Activated effector memory CD4-positive, alpha-beta T cell treated with anti-CD3 and anti-CD28 coated beads, Interleukin-2, amount 50 U/mL, for 16 hours (primary cell): ENCODE measurements around the gene PIN1.
"Not testable (repeated sequence)": the region's sequence is repeated elsewhere in the genome, so short reads cannot be mapped to it uniquely, and the experiment has no call there.

Source experiments
- DNase-seq: peaks from one replicate; pipeline ENCODE4 v3.0.0-alpha.2; 2020

PIN1 gene

DNA sequence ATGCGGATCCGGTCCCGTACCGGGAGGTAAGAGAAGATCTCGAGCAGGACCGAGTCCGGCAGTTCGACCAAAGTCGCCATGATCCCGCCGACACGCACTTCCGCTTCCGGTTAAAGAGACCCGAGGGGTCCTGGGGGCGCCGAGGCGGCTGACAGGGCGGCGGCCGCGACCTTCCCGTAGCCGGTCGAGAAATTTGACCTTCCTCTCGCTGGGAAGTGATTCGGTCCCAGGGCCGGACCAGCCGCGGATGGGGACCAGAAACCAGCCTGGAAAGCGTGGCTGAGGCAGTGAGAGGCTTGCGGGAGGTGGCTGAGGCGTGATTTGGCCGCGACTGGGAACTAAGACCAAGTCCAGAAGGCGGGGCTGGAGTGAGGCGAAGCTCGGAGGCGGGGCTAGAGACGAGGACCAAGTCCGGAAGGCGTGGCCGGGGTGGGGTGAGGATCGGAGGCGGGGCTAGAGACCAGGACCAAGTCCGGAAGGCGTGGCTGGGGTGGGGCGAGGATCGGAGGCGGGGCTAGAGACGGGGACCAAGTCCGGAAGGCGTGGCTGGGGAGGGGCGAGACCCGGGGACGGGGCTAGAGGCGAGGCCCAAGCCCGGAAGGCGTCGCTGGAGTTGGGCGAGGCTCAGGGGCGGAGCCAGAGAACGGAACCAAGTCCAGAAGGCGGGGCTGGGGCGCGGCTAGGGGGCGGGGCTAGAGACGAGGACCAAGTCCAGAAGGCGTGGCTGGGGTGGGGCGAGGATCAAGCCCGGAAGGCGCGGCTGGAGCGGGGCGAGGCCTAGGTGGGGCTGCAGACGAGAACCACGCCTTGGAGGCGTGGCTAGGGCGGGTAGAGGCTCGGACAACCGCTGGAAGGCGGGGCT, 16.2 kb upstream of the PIN1 start, which contains the start of gene FBXL12:
Gene FBXL12, minus strand, starts transcription at position 346 of the 862 bp plus-strand sequence. Its CDS starts 266 bp downstream, at position 80.
- DNase-seq: peak; percentile 100

DNA sequence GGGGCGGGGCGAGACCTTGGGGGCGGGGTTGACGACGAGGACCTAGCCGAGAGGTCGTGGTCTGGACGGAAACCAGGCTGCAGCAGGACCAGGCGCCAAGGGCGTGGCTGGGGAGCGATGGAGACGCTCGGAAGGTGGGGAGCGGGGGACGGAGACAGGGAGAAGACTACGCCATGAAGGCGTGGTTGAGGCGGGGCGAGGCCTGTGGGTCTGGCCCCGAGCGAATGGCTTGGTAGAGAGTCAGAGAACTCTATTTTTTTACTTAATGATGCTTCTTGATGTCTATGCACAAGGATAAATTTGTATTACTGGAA, 15.6 kb upstream of the PIN1 start:
- DNase-seq: no peak

DNA sequence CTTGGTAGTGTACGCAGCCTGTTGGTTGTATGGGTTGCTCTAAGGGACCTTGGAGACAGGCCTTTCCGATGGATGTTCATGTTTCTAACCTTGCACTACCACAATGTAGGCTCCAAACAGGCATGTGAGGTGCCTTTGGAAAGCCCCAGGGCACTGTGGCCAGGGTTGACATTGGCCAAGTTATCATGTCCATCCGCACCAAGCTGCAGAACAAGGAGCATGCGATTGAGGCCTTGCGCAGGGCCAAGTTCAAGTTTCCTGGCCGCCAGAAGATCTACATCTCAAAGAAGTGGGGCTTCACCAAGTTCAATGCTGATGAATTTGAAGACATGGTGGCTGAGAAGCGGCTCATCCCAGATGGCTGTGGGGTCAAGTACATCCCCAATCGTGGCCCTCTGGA, 15.1 kb upstream of the PIN1 start:
- not testable (repeated sequence) for DNase-seq

GRCh38 chr19:9823816-9824215, 11.3 kb upstream of the PIN1 start:
- DNase-seq: no peak

DNA sequence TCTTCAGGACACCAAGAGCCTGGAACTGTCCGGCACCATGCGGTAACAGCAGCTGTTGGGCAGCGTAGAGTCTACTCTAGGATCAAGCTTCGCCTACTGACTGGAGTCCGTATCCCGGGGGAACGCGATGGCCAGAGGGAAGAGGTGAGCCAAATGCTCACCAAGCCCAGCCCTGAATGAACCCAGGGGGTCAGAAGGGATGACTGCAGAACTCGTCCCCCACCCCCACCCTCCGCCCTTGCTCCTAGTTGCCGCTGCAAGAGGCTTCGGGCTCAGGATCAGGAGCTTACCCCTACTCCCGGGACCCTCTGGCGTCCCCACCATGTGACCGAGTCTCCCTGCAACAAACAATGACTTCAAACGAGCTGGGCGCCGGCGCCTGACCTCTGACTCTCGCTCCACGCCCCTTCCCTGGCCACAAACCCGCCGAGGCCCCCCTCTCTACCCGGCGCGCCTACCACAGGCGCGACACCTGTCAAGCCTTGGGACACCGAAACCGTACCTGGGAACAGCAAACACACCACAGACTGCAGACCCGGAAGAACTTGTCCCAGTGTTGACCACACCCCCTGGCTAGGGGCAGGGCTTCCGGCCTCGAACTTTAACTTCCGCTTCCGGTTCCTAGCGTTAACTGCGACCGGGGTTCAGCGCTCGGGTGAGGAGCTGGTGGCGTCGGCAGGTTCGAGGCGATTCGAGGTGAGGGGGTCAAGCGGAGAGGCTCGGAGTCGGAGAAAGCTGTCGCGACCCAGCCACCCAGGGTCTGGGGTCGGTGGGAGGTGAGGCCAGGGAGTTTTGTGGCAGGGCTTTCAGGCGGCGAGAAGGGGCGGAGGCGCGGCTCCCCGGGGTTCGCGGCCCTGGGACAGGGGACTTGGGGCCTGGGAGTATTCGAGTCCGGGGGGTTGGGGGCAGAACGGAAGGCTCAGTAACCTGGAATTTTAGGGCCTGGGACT, 7.6 kb upstream of the PIN1 start, which contains the start of gene UBL5:
Gene UBL5, plus strand, starts transcription at position 630 of the 950 bp plus-strand sequence. CDS start 420 bp downstream, outside the sequence.
- peak; percentile 97 for DNase-seq

DNA sequence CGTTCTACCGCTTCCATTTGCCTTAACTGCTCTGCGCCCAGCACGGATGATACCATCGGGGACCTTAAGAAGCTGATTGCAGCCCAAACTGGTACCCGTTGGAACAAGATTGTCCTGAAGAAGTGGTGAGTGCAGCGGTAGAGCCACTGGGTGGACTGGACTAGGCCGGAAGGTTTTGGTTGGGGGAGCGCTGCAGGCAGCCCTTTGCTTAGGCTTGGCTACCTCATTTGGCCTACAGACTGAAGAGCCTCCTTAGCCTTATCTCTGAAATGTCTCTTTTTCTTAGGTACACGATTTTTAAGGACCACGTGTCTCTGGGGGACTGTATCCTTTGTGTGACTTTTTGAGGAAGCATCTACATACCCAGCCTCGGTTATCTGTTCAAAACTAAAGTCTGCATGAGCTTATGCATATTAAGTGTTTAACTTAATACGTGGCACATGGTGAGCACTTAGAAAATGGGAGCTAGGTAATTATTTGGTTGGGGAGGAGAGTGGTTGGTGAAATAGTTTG, 6.5 kb upstream of the PIN1 start:
- no peak for DNase-seq

GRCh38 chr19:9834307-9834725, 802 bp upstream of the PIN1 start:
- no peak for DNase-seq

DNA sequence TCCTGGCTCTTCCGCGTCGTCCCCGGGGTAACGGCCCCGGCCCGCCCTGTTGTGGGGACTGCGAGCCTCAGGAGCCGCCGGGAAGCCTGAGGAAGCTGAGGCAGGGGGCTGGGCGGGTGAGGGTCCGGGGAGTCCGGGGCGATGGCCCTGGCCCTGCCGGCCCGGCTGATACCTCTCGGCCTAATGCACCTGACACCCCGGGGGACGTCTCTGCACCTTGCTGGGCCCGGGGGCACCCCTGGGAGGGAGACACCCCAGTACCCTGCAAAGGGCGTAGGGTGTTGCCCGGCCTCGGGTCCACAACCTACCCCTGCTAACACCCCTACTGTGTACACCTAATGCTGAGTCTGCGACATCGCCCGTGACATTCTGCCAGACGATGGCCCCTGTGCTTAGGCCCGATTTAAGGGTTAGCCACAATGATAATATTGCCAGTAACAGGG, 410 bp downstream of the PIN1 start:
- DNase-seq: peak; percentile 67

DNA sequence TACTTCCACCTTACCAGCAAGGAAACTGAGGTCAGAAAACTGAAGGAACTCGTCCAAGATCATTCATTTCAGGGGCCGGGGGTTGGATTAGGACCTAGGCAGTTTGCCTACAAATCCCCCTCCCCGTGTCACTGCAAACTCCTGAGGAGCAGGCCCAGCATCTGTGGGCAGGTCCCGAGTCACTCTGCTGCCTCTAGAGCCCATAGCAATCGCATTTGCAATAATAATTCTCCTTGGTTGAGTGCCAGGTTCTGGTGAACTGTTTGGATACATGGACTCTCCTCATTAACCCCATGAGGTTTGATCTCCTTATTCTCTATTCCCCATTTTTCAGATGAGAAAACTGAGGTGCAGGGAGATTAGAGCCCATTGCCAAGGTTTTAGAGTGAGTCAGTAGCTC, 903 bp downstream of the PIN1 start:
- no peak for DNase-seq

- DNase-seq: no peak
These were observed 3.2 kb downstream of the PIN1 start for GRCh38 chr19:9838324-9838723.

DNA sequence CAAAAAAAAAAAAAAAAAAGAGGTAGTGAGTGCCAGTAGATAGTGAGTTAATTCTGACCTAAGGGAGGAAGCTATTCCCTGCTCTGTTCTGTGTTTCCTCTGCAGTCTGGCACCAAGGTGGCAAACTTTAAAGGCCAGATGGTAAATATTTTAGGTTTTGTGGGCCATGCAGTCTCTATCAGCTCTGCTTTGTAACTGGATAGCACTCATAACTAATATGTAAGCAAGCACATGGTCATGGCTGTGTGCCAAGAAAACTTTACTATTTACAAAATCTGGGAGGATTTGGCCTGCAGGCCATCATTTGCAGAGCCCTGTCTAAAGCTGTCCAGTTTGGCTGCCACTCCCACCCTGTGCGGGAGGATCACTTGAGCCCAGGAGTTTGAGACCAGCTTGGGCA, 4.3 kb downstream of the PIN1 start:
- DNase-seq: no peak

GRCh38 chr19:9842834-9843625, 7.9 kb downstream of the PIN1 start:
- no peak for DNase-seq

DNA sequence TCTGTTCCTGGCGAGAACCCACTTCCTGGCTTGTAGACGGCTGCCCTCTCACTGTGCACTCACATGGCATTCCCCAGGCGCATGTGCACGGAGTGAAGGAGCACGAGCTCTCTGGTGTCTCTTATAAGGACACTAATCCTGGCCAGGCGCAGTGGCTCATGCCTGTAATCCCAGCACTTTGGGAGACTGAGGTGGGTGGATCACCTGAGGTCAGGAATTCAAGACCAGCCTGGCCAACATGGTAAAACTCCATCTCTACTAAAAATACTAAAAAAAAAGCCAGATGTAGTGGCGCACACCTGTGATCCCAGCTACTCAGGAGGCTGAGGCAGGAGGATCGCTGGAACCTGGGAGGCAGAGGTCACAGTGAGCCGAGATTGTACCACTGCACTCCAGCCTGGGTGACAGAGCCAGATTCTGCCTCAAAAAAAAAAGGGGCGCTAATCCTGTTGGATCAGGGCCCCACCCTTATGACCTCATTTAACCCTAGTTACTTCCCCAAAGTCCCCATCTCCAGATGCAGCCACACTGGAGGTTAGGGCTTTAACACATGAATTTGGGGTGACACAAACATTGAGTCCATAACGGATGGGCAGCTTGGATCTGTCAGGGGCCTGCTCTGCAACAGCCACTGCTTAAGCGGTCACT, 8.6 kb downstream of the PIN1 start:
- DNase-seq: not testable (repeated sequence)

- DNase-seq: peak; percentile 77
These were observed 12.1 kb downstream of the PIN1 start for GRCh38 chr19:9847087-9847671.

- peak; percentile 76 for DNase-seq
These were observed 12.9 kb downstream of the PIN1 start for GRCh38 chr19:9848060-9848459.

DNA sequence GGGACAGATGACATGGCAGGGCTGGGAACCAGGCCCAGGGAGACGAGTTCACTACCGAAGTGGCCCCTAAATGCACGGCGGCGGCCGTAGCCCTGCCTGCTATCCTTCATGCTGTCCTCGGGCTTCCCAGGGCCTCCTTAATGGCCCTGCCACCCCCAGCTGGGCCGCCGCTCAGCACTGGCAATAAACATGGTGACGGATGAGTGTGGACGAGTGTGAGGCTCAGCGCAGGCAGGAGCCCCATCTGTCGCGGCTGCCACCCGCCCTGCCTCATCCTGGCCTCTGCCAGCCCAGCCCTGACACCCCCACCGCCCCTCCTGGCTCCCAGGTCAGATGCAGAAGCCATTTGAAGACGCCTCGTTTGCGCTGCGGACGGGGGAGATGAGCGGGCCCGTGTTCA, 13.6 kb downstream of the PIN1 start:
- DNase-seq: no peak

GRCh38 chr19:9849791-9850190, 14.7 kb downstream of the PIN1 start:
- DNase-seq: no peak

GRCh38 chr19:9850235-9850959, 15.3 kb downstream of the PIN1 start:
- DNase-seq: no peak

DNA sequence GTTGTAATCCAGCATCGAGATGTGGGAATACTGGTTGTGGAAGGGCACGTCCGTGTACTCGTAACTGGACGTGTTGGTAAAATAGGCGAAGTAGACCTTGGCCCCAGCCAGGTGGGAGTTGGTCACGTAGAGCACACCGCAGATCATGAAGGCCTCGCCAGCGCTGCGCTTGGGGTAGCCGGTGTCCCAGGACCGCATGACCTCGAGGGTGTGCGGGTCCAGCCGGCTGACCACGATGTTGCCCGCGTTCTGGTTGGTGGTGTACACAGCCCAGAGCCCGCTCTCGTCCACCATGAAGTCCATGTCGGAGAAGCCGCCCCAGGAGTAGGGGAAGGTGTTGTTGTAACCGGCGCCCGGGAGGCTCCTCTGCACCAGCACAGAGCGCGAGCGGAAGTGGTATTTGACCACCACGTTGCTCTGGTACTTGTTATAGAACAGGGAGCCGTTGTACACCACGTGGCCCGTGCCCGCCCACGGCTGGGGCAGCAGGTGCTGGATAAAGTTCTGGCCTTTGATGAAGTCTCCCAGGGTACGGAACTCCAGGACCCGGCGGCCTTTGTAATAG, 19.2 kb downstream of the PIN1 start:
- DNase-seq: no peak

GRCh38 chr19:9856609-9857008, 21.5 kb downstream of the PIN1 start:
- no peak for DNase-seq
